Measurements from ENCODE around the gene CCDC60.

The CCDC60 gene

GRCh38 chr12:119423285-119423684 lies 88.8 kb downstream of the CCDC60 start:
- no peaks in the 10 kb centered on the region for H3K9me3 ChIP-seq (ENCODE audit: control insufficient read depth, insufficient read depth, low read depth, low read length)
- ChIA-PET POLR2A (no interaction called here), CTCF (interaction anchor here (3.0 kb wide), 1 partner anchor 10 kb away, joined by 13 read pairs; no protein-coding TSS in a partner anchor)
- TF ChIP-seq OVOL3 (tag by site-specific recombination; IDR thresholded peaks at IDR 0.05) (no peak), ZNF37A (tag by site-specific recombination; IDR thresholded peaks at IDR 0.05) (no peak), AEBP2 (tag by site-specific recombination; IDR thresholded peaks at IDR 0.05; ENCODE audit: borderline replicate concordance) (no peak), ZNF585B (tag by site-specific recombination; IDR thresholded peaks at IDR 0.05) (no peak), GFI1B (tag by site-specific recombination; IDR thresholded peaks at IDR 0.05) (no peak), SCRT2 (tag by site-specific recombination; IDR thresholded peaks at IDR 0.05) (no peak), ZNF248 (tag by site-specific recombination; IDR thresholded peaks at IDR 0.05) (no peak), ZBTB6 (tag by site-specific recombination; IDR thresholded peaks at IDR 0.05) (no peak), ZNF292 (tag by site-specific recombination; IDR thresholded peaks at IDR 0.05; ENCODE audit: borderline replicate concordance, low read depth) (no peak), ZNF48 (tag by site-specific recombination; IDR thresholded peaks at IDR 0.05) (no peak), ZNF350 (tag by site-specific recombination; IDR thresholded peaks at IDR 0.05) (no peak), HOXD13 (CRISPR knock-in tag; IDR thresholded peaks at IDR 0.05; ENCODE audit: borderline replicate concordance) (no peak)
- TF ChIP-seq, protein P1, sequence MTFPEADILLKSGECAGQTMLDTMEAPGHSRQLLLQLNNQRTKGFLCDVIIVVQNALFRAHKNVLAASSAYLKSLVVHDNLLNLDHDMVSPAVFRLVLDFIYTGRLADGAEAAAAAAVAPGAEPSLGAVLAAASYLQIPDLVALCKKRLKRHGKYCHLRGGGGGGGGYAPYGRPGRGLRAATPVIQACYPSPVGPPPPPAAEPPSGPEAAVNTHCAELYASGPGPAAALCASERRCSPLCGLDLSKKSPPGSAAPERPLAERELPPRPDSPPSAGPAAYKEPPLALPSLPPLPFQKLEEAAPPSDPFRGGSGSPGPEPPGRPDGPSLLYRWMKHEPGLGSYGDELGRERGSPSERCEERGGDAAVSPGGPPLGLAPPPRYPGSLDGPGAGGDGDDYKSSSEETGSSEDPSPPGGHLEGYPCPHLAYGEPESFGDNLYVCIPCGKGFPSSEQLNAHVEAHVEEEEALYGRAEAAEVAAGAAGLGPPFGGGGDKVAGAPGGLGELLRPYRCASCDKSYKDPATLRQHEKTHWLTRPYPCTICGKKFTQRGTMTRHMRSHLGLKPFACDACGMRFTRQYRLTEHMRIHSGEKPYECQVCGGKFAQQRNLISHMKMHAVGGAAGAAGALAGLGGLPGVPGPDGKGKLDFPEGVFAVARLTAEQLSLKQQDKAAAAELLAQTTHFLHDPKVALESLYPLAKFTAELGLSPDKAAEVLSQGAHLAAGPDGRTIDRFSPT (tag by site-specific recombination; IDR thresholded peaks at IDR 0.05), result no peak
- H3K4me1 ChIP-seq (ENCODE audit: control insufficient read depth, insufficient read depth, low read length), result no peaks in the 10 kb centered on the region
- no peak overlapping the region for H3K27ac ChIP-seq (ENCODE audit: extremely low read depth, low read depth, low read length)
- no peak overlapping the region for H3K4me3 ChIP-seq (ENCODE audit: low read depth, low read length)
- H3K36me3 ChIP-seq (ENCODE audit: control insufficient read depth in 2 of 2, insufficient read depth in 1 of 2, low read length in 2 of 2), result no peaks in the 10 kb centered on the region

GRCh38 chr12:119425623-119426022 lies 91.1 kb downstream of the CCDC60 start:
- H3K4me1 ChIP-seq (ENCODE audit: control insufficient read depth, insufficient read depth, low read length), result no peaks in the 10 kb centered on the region
- POLR2A ChIA-PET, result no interaction called here
- TF ChIP-seq GLI2 (tag by site-specific recombination; IDR thresholded peaks at IDR 0.05; ENCODE audit: borderline replicate concordance, low read depth), result no peak
- no peak for TF ChIP-seq ZBTB48 (tag by site-specific recombination; IDR thresholded peaks at IDR 0.05)

DNA sequence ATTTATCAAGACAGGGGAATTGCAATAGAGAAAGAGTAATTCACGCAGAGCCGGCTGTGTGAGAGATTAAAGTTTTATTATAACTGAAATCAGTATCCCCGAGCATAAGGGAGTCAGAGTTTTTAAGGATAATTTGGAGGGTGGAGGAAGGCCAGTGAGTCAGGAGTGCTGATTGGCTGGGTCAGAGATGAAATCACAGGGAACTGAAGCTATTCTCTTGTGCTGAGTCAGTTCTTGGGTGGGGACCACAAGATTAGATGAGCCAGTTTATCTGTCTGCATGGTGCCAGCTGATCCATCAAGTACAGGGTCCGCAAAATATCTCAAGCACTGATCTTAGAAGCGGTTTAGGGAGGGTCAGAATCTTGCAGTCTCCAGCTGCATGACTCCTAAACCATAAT lies 96.6 kb downstream of the CCDC60 start:
- ChIA-PET POLR2A (no interaction called here), CTCF (interaction anchor here (4.1 kb wide), 1 partner anchor 13 kb away, joined by 40 read pairs; no protein-coding TSS in a partner anchor)
- H3K4me3 ChIP-seq (ENCODE audit: low read depth, low read length), result no peak overlapping the region
- H3K36me3 ChIP-seq (ENCODE audit: control insufficient read depth in 2 of 2, insufficient read depth in 1 of 2, low read length in 2 of 2), result no peaks in the 10 kb centered on the region
- TF ChIP-seq ZNF623 (tag by site-specific recombination; IDR thresholded peaks at IDR 0.05), result no peak
- no peak for TF ChIP-seq ZNF324 (tag by site-specific recombination; IDR thresholded peaks at IDR 0.05)
- no peak for TF ChIP-seq ZNF433 (tag by site-specific recombination; IDR thresholded peaks at IDR 0.05; ENCODE audit: low read depth)
- TF ChIP-seq ZNF768 (tag by site-specific recombination; IDR thresholded peaks at IDR 0.05), result no peak
- TF ChIP-seq ZNF214 (tag by site-specific recombination; IDR thresholded peaks at IDR 0.05; ENCODE audit: borderline replicate concordance), result no peak
- no peak for TF ChIP-seq KLF8 (tag by site-specific recombination; IDR thresholded peaks at IDR 0.05)
- TF ChIP-seq ZFP37 (tag by site-specific recombination; IDR thresholded peaks at IDR 0.05), result no peak
- no peak for TF ChIP-seq ZNF654 (tag by site-specific recombination; IDR thresholded peaks at IDR 0.05; ENCODE audit: low read depth)
- no peak for TF ChIP-seq ZNF580 (tag by site-specific recombination; IDR thresholded peaks at IDR 0.05)
- TF ChIP-seq ZNF792 (tag by site-specific recombination; IDR thresholded peaks at IDR 0.05), result no peak
- no peak for TF ChIP-seq CTCF (tag by site-specific recombination; IDR thresholded peaks at IDR 0.05)
- H3K9me3 ChIP-seq (ENCODE audit: control insufficient read depth, insufficient read depth, low read depth, low read length), result no peaks in the 10 kb centered on the region
- H3K27ac ChIP-seq (ENCODE audit: extremely low read depth, low read depth, low read length), result no peak overlapping the region
- no peaks in the 10 kb centered on the region for H3K4me1 ChIP-seq (ENCODE audit: control insufficient read depth, insufficient read depth, low read length)

More at GRCh38 chr12:119425623-119426022, 91.1 kb downstream of the CCDC60 start:
- Histone ChIP-seq H3K27ac (ENCODE audit: extremely low read depth, low read depth, low read length) (no peak overlapping the region), H3K36me3 (ENCODE audit: control insufficient read depth in 2 of 2, insufficient read depth in 1 of 2, low read length in 2 of 2) (no peaks in the 10 kb centered on the region), H3K9me3 (ENCODE audit: control insufficient read depth, insufficient read depth, low read depth, low read length) (no peaks in the 10 kb centered on the region), H3K4me3 (ENCODE audit: low read depth, low read length) (no peak overlapping the region)
- CTCF ChIA-PET, result interaction anchor here (3.0 kb wide), 1 partner anchor 13 kb away, joined by 13 read pairs; no protein-coding TSS in a partner anchor

All from HEK293 (cell line).